Brain microvascular endothelial cell (primary cell): Measurements from ENCODE around the gene IL16.
A peak's percentile ranks its signal among the peaks of the same experiment; 100 is the strongest.

Experiments
- DNase-seq: peaks from one replicate; pipeline ENCODE4 v3.0.0-alpha.2; 2020
- H3K27ac ChIP-seq: fragments of 250-450 bp; sonication (Bioruptor Pico); 2 replicates; pipeline ENCODE4 v1.5.1; 2020; ENCODE audit warnings: mild to moderate bottlenecking, moderate library complexity
- H3K27me3 ChIP-seq: fragments of 250-450 bp; sonication (Bioruptor Pico); replicated peaks from 2 replicates; pipeline ENCODE4 v1.5.1; 2020; ENCODE audit warnings: mild to moderate bottlenecking
- H3K36me3 ChIP-seq: fragments of 250-450 bp; sonication (Bioruptor Pico); replicated peaks from 2 replicates; pipeline ENCODE4 v1.5.1; 2020; ENCODE audit warnings: mild to moderate bottlenecking
- H3K4me3 ChIP-seq: 2 replicates; pipeline ENCODE4 v1.5.1; 2011; ENCODE audit warnings: low read depth, mild to moderate bottlenecking, control low read depth, low read length, moderate library complexity
- CTCF ChIP-seq: IDR thresholded peaks from 2 replicates; pipeline ENCODE4 v1.5.1; 2011; ENCODE audit warnings: low read depth, mild to moderate bottlenecking, moderate library complexity, low read length, control low read depth, inconsistent platforms; ENCODE audit errors: missing control alignments
- in situ Hi-C: cut with HindIII; loops from 2 replicates; pipeline ENCODE4 v1.10.0; 2017; ENCODE audit warnings: low sequenced_read_pairs, low pct_ligation_motif_present

Gene IL16

GRCh38 chr15:81271761-81272644 is 75.3 kb downstream of the IL16 start:
- no peaks in the 10 kb centered on the region for H3K27me3 ChIP-seq
- H3K36me3 ChIP-seq = no peaks in the 10 kb centered on the region
- DNase-seq = no peak
- no peak overlapping the region for H3K4me3 ChIP-seq
- TF ChIP-seq CTCF = no peak
- in situ Hi-C loops = loop anchor here (25.0 kb wide), 1 partner anchor 160 kb away; no protein-coding TSS in a partner anchor
- no peak overlapping the region for H3K27ac ChIP-seq

- Histone ChIP-seq H3K27me3 (no peaks in the 10 kb centered on the region), H3K4me3 (no peak overlapping the region), H3K27ac (no peak overlapping the region), H3K36me3 (no peaks in the 10 kb centered on the region)
- in situ Hi-C loops = loop anchor here (25.0 kb wide), 1 partner anchor 161 kb away; no protein-coding TSS in a partner anchor
- TF ChIP-seq CTCF = no peak
- DNase-seq = no peak
These were observed 76.5 kb downstream of the IL16 start for GRCh38 chr15:81273200-81273599.

GRCh38 chr15:81273855-81274254 is 77.2 kb downstream of the IL16 start:
- in situ Hi-C loops = loop anchor here (25.0 kb wide), 1 partner anchor 162 kb away; no protein-coding TSS in a partner anchor

GRCh38 chr15:81274255-81274654 is 77.6 kb downstream of the IL16 start:
- in situ Hi-C loops = loop anchor here (25.0 kb wide), 1 partner anchor 162 kb away; no protein-coding TSS in a partner anchor
- Histone ChIP-seq H3K4me3 (no peak overlapping the region), H3K27me3 (no peaks in the 10 kb centered on the region), H3K36me3 (no peaks in the 10 kb centered on the region), H3K27ac (no peak overlapping the region)
- no peak for TF ChIP-seq CTCF
- DNase-seq = no peak

More at GRCh38 chr15:81273855-81274254, 77.2 kb downstream of the IL16 start:
- H3K27me3 ChIP-seq = no peaks in the 10 kb centered on the region
- no peak overlapping the region for H3K4me3 ChIP-seq
- DNase-seq = no peak
- H3K27ac ChIP-seq = no peak overlapping the region
- no peaks in the 10 kb centered on the region for H3K36me3 ChIP-seq
- no peak for TF ChIP-seq CTCF

- peak; percentile 91 for TF ChIP-seq CTCF
- Histone ChIP-seq H3K4me3 (no peak overlapping the region), H3K36me3 (no peaks in the 10 kb centered on the region), H3K27me3 (no peaks in the 10 kb centered on the region), H3K27ac (no peak overlapping the region)
- in situ Hi-C loops = loop anchor here (25.0 kb wide), 1 partner anchor 163 kb away; no protein-coding TSS in a partner anchor
- DNase-seq = peak; percentile 57
These were observed 78.4 kb downstream of the IL16 start for GRCh38 chr15:81274931-81275707.
